LNCaP clone FGC (cell line): ENCODE data around the gene PKP3.

ENCODE experiments used
- DNase-seq: peaks from one replicate; pipeline ENCODE4 v3.0.0-alpha.2; 2011; ENCODE audit warnings: low read depth
- H3K4me3 ChIP-seq: 2 replicates; pipeline ENCODE4 v1.5.1; 2011; ENCODE audit warnings: mild to moderate bottlenecking, low read depth, low read length, control low read depth
- CTCF ChIP-seq: IDR thresholded peaks from 2 replicates; pipeline ENCODE4 v1.5.1; 2012; ENCODE audit warnings: mild to moderate bottlenecking; ENCODE audit not compliant: control insufficient read depth, insufficient read depth; ENCODE audit errors: extremely low read depth

The PKP3 gene

GRCh38 chr11:371051-371450, 23.0 kb upstream of the PKP3 start:
- peak overlapping the region; percentile 90 for H3K4me3 ChIP-seq
- no peak for TF ChIP-seq CTCF
- no peak for DNase-seq

- no peak overlapping the region for H3K4me3 ChIP-seq
- DNase-seq = no peak
Measured at GRCh38 chr11:371716-372590, 22.1 kb upstream of the PKP3 start.

GRCh38 chr11:372809-373715, 20.9 kb upstream of the PKP3 start:
- no peak for DNase-seq
- no peak for TF ChIP-seq CTCF
- no peak overlapping the region for H3K4me3 ChIP-seq

More at GRCh38 chr11:371716-372590, 22.1 kb upstream of the PKP3 start:
- no peak for TF ChIP-seq CTCF

DNA sequence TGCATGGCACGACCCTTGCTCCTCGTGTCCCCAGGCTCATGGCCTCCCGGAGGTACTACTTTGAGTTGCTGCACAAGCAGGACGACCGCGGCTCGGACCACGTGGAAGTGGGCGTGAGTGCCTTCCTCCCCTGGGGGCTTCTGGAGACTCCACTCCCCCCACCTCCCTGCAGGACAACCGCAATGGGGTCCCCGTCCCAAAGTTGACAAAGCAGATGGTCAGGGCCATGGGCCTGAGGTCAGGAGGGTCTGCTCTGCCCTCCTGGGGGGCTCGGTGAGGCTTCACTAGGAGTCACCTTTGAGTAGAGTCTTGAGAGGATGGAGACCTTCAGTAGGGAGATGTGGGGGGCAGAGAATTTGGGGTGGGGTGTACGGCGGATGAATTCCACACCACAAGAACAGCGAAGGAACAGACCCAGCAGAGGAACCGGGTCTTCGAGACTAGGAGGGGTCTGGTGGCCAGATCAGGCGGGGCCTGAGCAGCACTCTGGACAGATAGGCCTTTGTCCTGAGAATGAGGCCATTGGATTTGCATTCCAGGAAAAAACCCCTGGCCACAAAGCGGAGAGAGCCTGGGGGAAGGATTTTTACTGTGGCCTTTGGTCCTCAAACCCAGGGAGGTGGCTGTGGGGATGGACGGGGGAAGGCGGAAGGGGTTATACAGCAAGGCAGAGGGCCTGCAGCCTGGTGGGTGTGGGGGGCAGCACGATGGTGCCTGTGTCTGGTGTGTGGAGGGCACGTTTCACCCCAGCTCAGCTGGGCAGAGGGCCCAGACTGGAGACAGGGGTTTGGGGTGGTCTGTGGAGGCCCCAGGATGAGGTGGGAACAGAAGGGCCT, 20.1 kb upstream of the PKP3 start:
- TF ChIP-seq CTCF = no peak
- H3K4me3 ChIP-seq = no peak overlapping the region
- DNase-seq = no peak

DNA sequence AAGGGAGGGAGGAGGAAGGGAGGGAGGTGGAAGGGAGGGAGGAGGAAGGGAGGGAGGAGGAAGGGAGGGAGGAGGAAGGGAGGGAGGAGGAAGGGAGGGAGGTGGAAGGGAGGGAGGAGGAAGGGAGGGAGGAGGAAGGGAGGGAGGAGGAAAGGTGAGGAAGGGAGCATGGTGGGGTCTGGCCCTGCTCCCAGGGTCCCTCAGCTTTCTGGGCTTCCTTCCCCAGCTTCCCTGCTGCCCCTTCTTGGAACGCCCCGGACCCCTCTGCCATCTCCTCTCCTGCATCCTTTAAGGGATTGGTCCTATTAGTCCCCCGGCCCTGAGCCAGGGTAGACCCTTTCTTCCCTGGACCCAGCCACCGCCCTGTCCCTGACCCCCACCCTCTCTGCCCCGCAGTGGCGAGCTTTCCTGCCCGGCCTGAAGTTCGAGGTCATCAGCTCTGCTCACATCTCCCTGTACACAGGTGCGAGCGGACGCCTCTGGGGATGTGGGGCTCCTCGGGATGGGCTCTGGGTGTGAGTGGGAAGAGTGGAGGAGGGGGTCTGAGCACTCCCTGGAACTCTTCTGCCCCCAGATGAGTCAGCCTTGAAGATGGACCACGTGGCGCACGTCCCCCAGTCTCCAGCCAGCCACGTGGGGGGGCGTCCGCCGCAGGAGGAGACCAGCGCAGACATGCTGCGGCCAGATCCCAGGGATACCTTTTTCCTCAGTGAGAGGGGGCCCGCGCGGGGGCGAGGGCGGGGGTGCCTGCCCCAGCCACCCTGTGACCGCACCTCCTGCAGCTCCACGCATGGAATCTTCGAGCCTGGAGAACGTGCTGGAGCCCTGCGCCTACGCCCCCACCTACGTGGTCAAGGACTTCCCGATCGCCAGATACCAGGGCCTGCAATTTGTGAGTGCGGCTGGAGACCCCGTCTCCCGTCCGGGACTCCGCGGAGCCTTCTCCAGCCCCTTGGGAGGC, 18.7 kb upstream of the PKP3 start:
- TF ChIP-seq CTCF = no peak
- no peak overlapping the region for H3K4me3 ChIP-seq
- no peak for DNase-seq
